GM21825 (cell line): ENCODE results near the gene ATP13A3.

Experiments used
- ATAC-seq: cut with Tn5 transposase; IDR thresholded peaks from one replicate; pipeline ENCODE4 v1.9.1; 2021; ENCODE audit warnings: mild to moderate bottlenecking, moderate library complexity; ENCODE audit not compliant: unreplicated experiment

The ATP13A3 gene

GRCh38 chr3:194446172-194446571 lies 40.6 kb downstream of the ATP13A3 start:
- ATAC-seq, result no peak

GRCh38 chr3:194443901-194444300 lies 42.9 kb downstream of the ATP13A3 start:
- no peak for ATAC-seq

- no peak for ATAC-seq
Measured at GRCh38 chr3:194440756-194441155, 46.0 kb downstream of the ATP13A3 start.

GRCh38 chr3:194439881-194440550 lies 46.8 kb downstream of the ATP13A3 start:
- no peak for ATAC-seq

- ATAC-seq, result no peak
Measured at GRCh38 chr3:194434503-194434902, 52.3 kb downstream of the ATP13A3 start.

- no peak for ATAC-seq
Measured at GRCh38 chr3:194431554-194431953, 55.2 kb downstream of the ATP13A3 start.

GRCh38 chr3:194425399-194425798 lies 61.4 kb downstream of the ATP13A3 start:
- no peak for ATAC-seq

- no peak for ATAC-seq
Measured at GRCh38 chr3:194424953-194425352, 61.8 kb downstream of the ATP13A3 start.

GRCh38 chr3:194424373-194424772 lies 62.4 kb downstream of the ATP13A3 start:
- ATAC-seq, result no peak

- ATAC-seq, result no peak
Measured at GRCh38 chr3:194423317-194423716, 63.5 kb downstream of the ATP13A3 start.

GRCh38 chr3:194422188-194422587 lies 64.6 kb downstream of the ATP13A3 start:
- no peak for ATAC-seq

- ATAC-seq, result no peak
Measured at GRCh38 chr3:194418671-194419070, 68.1 kb downstream of the ATP13A3 start.

- no peak for ATAC-seq
Measured at GRCh38 chr3:194407423-194407822, 79.4 kb downstream of the ATP13A3 start.

GRCh38 chr3:194405766-194406165 lies 81.0 kb downstream of the ATP13A3 start:
- no peak for ATAC-seq

GRCh38 chr3:194404365-194405140 lies 82.2 kb downstream of the ATP13A3 start:
- ATAC-seq, result no peak

GRCh38 chr3:194401868-194402329 lies 84.9 kb downstream of the ATP13A3 start:
- no peak for ATAC-seq

GRCh38 chr3:194401346-194401745 lies 85.5 kb downstream of the ATP13A3 start:
- no peak for ATAC-seq

- ATAC-seq, result no peak
Measured at GRCh38 chr3:194399874-194400411, 86.9 kb downstream of the ATP13A3 start.

GRCh38 chr3:194399166-194399565 lies 87.6 kb downstream of the ATP13A3 start, which contains the start of gene GP5:
TSS of gene GP5 (minus strand) at chr3:194399266. CDS start at chr3:194398282, 984 bp downstream.
- no peak for ATAC-seq

- no peak for ATAC-seq
Measured at GRCh38 chr3:194397757-194398312, 89.0 kb downstream of the ATP13A3 start.
